ENCODE results near the gene SCTR.

The SCTR gene

GRCh38 chr2:119483395-119483753 is 40.9 kb downstream of the SCTR start:
- peaks cover 5% of the 10 kb centered on the region for H3K27me3 ChIP-seq (replicated peaks)
- H3K4me3 ChIP-seq (ENCODE audit: low read depth, low read length) = no peak overlapping the region
- in situ Hi-C loops (cut with HindIII; ENCODE audit: low pct_ligation_motif_present, low sequenced_read_pairs) = no loop called here
- no peak for DNase-seq
- no peaks in the 10 kb centered on the region for H3K36me3 ChIP-seq (replicated peaks)
- H3K27ac ChIP-seq = no peak overlapping the region
- no peak for TF ChIP-seq CTCF (IDR thresholded peaks at IDR 0.05; ENCODE audit: low read depth, low read length, missing control alignments)

GRCh38 chr2:119482481-119483394 is 41.5 kb downstream of the SCTR start:
- in situ Hi-C loops (cut with HindIII; ENCODE audit: low pct_ligation_motif_present, low sequenced_read_pairs) = no loop called here
- Histone ChIP-seq H3K4me3 (ENCODE audit: low read depth, low read length) (no peak overlapping the region), H3K36me3 (replicated peaks) (no peaks in the 10 kb centered on the region), H3K27ac (no peak overlapping the region), H3K27me3 (replicated peaks) (peaks cover 5% of the 10 kb centered on the region)
- DNase-seq = no peak
- TF ChIP-seq CTCF (IDR thresholded peaks at IDR 0.05; ENCODE audit: low read depth, low read length, missing control alignments) = no peak

- TF ChIP-seq CTCF (IDR thresholded peaks at IDR 0.05; ENCODE audit: low read depth, low read length, missing control alignments) = no peak
- Histone ChIP-seq H3K4me3 (ENCODE audit: low read depth, low read length) (no peak overlapping the region), H3K27me3 (replicated peaks) (peaks cover 5% of the 10 kb centered on the region), H3K36me3 (replicated peaks) (no peaks in the 10 kb centered on the region), H3K27ac (no peak overlapping the region)
- no peak for DNase-seq
- in situ Hi-C loops (cut with HindIII; ENCODE audit: low pct_ligation_motif_present, low sequenced_read_pairs) = no loop called here
Measured at GRCh38 chr2:119481501-119482455, 42.5 kb downstream of the SCTR start.

- TF ChIP-seq CTCF (IDR thresholded peaks at IDR 0.05; ENCODE audit: low read depth, low read length, missing control alignments) = no peak
Measured at GRCh38 chr2:119480718-119481142, 43.6 kb downstream of the SCTR start.

GRCh38 chr2:119480184-119480583 is 44.1 kb downstream of the SCTR start:
- Histone ChIP-seq H3K27ac (no peak overlapping the region), H3K36me3 (replicated peaks) (no peaks in the 10 kb centered on the region), H3K27me3 (replicated peaks) (peaks cover 5% of the 10 kb centered on the region), H3K4me3 (ENCODE audit: low read depth, low read length) (no peak overlapping the region)
- DNase-seq = no peak
- in situ Hi-C loops (cut with HindIII; ENCODE audit: low pct_ligation_motif_present, low sequenced_read_pairs) = no loop called here
- no peak for TF ChIP-seq CTCF (IDR thresholded peaks at IDR 0.05; ENCODE audit: low read depth, low read length, missing control alignments)

More at GRCh38 chr2:119480718-119481142, 43.6 kb downstream of the SCTR start:
- no peak overlapping the region for H3K4me3 ChIP-seq (ENCODE audit: low read depth, low read length)
- no peak for DNase-seq
- H3K27ac ChIP-seq = no peak overlapping the region
- peaks cover 5% of the 10 kb centered on the region for H3K27me3 ChIP-seq (replicated peaks)
- H3K36me3 ChIP-seq (replicated peaks) = no peaks in the 10 kb centered on the region
- in situ Hi-C loops (cut with HindIII; ENCODE audit: low pct_ligation_motif_present, low sequenced_read_pairs) = no loop called here
